GM12864 (cell line): ENCODE results near the gene PACSIN3.

ENCODE experiments used
- DNase-seq: peaks from one replicate; pipeline ENCODE4 v3.0.0-alpha.2; 2011; ENCODE audit warnings: low read depth
- H3K4me3 ChIP-seq: 2 replicates; pipeline ENCODE4 v1.5.1; 2011; ENCODE audit warnings: mild to moderate bottlenecking, low read depth, low read length, control low read depth
- CTCF ChIP-seq: IDR thresholded peaks from 2 replicates; pipeline ENCODE4 v1.5.1; 2011; ENCODE audit warnings: low read depth, mild to moderate bottlenecking, moderate library complexity, low read length, control low read depth, inconsistent platforms; ENCODE audit errors: missing control alignments

The PACSIN3 gene

GRCh38 chr11:47132981-47133380 lies 53.3 kb downstream of the PACSIN3 start:
- no peak for TF ChIP-seq CTCF
- H3K4me3 ChIP-seq, result no peak overlapping the region
- no peak for DNase-seq

- H3K4me3 ChIP-seq, result no peak overlapping the region
- no peak for TF ChIP-seq CTCF
- DNase-seq, result no peak
Measured at GRCh38 chr11:47132490-47132889, 53.7 kb downstream of the PACSIN3 start.

- no peak for TF ChIP-seq CTCF
- H3K4me3 ChIP-seq, result no peak overlapping the region
- DNase-seq, result no peak
Measured at GRCh38 chr11:47131136-47131535, 55.1 kb downstream of the PACSIN3 start.

GRCh38 chr11:47130543-47130942 lies 55.7 kb downstream of the PACSIN3 start:
- no peak overlapping the region for H3K4me3 ChIP-seq
- DNase-seq, result no peak
- TF ChIP-seq CTCF, result no peak
